Tibial nerve (tissue), 4 donors: ENCODE measurements around the gene AOPEP.

Experiments used
- EP300 ChIP-seq, 2 donors: sonication (generic); formaldehyde crosslinking; IDR thresholded peaks; one replicate each; pipeline ENCODE4 v1.6.1; 2017; ENCODE audit warnings: antibody characterized with exemption in 2 of 2, mild to moderate bottlenecking in 1 of 2
- POLR2A ChIP-seq, 2 donors: fragments of 450-650 bp; IDR thresholded peaks; one replicate each; pipeline ENCODE4 v1.6.1; 2017; ENCODE audit warnings: antibody characterized with exemption in 2 of 2, mild to moderate bottlenecking in 2 of 2, moderate library complexity in 2 of 2
- TF ChIP-seq, protein P1 (sequence below), 5 experiments: fragments of 200-600 bp in 3 of 5; fragments of 450-650 bp in 2 of 5; sonication (generic) in 3 of 5; IDR thresholded peaks; one replicate each; pipeline ENCODE4 v1.5.1; 2016 to 2019; ENCODE audit warnings: antibody characterized with exemption in 5 of 5, mild to moderate bottlenecking in 3 of 5, moderate library complexity in 2 of 5

DNA sequence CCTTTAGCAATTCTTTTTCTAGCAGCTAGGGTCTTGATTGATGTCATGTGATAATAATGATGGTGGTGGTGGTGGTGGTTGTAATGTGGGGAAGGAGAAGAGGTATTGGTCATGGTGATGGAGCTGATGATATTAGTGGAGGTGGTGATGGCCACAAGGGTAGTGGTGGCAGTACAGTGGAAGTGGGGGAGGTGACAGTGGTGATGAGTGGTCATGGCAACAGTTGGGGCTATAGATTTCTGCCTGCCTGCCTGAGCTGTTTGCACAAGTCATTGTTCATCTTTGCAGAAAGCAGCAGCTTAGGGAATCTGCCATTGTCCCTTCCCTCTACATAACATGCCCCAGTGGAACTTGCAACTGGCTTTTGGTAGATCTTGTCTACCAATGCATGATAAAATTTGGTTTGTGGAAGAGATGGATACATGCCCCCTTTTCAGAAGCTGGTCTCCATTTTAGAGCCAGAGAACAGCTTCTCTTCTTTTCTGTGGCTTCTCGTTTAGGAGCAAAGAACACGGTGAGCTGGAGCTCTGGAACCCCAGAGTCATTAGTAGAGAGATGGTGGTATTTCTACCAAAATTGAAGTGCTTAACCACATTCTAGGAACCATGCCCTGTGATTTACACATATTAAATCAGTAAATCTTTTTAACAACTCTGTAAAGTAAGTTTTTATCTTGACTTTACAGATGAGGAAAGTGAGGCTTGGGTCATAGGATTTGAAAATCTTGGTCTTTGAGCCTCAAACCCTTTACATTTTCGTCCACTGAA is 100.3 kb downstream of the AOPEP start:
- TF ChIP-seq, protein P1, sequence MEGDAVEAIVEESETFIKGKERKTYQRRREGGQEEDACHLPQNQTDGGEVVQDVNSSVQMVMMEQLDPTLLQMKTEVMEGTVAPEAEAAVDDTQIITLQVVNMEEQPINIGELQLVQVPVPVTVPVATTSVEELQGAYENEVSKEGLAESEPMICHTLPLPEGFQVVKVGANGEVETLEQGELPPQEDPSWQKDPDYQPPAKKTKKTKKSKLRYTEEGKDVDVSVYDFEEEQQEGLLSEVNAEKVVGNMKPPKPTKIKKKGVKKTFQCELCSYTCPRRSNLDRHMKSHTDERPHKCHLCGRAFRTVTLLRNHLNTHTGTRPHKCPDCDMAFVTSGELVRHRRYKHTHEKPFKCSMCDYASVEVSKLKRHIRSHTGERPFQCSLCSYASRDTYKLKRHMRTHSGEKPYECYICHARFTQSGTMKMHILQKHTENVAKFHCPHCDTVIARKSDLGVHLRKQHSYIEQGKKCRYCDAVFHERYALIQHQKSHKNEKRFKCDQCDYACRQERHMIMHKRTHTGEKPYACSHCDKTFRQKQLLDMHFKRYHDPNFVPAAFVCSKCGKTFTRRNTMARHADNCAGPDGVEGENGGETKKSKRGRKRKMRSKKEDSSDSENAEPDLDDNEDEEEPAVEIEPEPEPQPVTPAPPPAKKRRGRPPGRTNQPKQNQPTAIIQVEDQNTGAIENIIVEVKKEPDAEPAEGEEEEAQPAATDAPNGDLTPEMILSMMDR (IDR thresholded peaks at IDR 0.05), result no peak
- no peak for TF ChIP-seq POLR2A (IDR thresholded peaks at IDR 0.05)
- no peak for TF ChIP-seq EP300 (IDR thresholded peaks at IDR 0.05)
